CD8-positive, alpha-beta memory T cell (primary cell): ENCODE data around the gene DRC3. TPM values are rescaled to one million over a fixed set of nuclear protein-coding genes. Genes with fewer than 3 reads are reported as not detected.

Experiments
- CTCF ChIA-PET: fragments of 350-600 bp; sonication (Branson Sonifier 250); formaldehyde crosslinking; loops from one replicate; lab custom pipeline; 2021; ENCODE audit warnings: antibody characterized with exemption; lab: Charles Lee
- POLR2A ChIA-PET: fragments of 350-600 bp; sonication (Branson Sonifier 250); formaldehyde crosslinking; loops from one replicate; lab custom pipeline; 2021; ENCODE audit warnings: antibody characterized with exemption; lab: Charles Lee
- DNase-seq, 5 donors: peaks; one replicate each; pipeline versions ENCODE4 v3.0.0 to v3.0.0-alpha.2; 2020 to 2022; ENCODE audit warnings: mixed read lengths in 1 of 5
- H3K27ac ChIP-seq: one replicate; pipeline ENCODE4 v1.7.0; 2013; ENCODE audit warnings: low read depth, mild to moderate bottlenecking, low read length, moderate library complexity
- H3K27me3 ChIP-seq: 2 replicates; pipeline ENCODE4 v1.7.0; 2013; ENCODE audit warnings: low read length, mild to moderate bottlenecking; ENCODE audit not compliant: insufficient read depth, poor library complexity, severe bottlenecking
- H3K36me3 ChIP-seq: 2 replicates; pipeline ENCODE4 v1.7.0; 2013; ENCODE audit warnings: mild to moderate bottlenecking, low read length, moderate library complexity; ENCODE audit not compliant: insufficient read depth
- H3K4me1 ChIP-seq: 2 replicates; pipeline ENCODE4 v1.7.0; 2013; ENCODE audit warnings: mild to moderate bottlenecking, low read length, moderate library complexity; ENCODE audit not compliant: insufficient read depth
- H3K4me3 ChIP-seq: 2 replicates; pipeline ENCODE4 v1.7.0; 2013; ENCODE audit warnings: mild to moderate bottlenecking, low read length
- H3K9me3 ChIP-seq: 2 replicates; pipeline ENCODE4 v1.7.0; 2013; ENCODE audit warnings: mild to moderate bottlenecking, low read length
- H3K27ac Mint-ChIP-seq, 8 donors: one replicate each; pipeline ENCODE4 v1.8.0; 2020 to 2021; ENCODE audit warnings: mixed read lengths in 8 of 8, mild to moderate bottlenecking in 6 of 8, inconsistent platforms in 3 of 8, moderate library complexity in 3 of 8
- H3K27me3 Mint-ChIP-seq, 2 donors: one replicate each; pipeline ENCODE4 v1.8.0; 2020 to 2021; ENCODE audit warnings: mixed read lengths in 2 of 2, mild to moderate bottlenecking in 1 of 2, moderate library complexity in 1 of 2
- H3K36me3 Mint-ChIP-seq, 3 donors: one replicate each; pipeline ENCODE4 v1.8.0; 2020 to 2021; ENCODE audit warnings: mixed read lengths in 3 of 3, inconsistent platforms in 1 of 3, mild to moderate bottlenecking in 1 of 3
- H3K4me1 Mint-ChIP-seq, 3 donors: one replicate each; pipeline ENCODE4 v1.8.0; 2020 to 2021; ENCODE audit warnings: mixed read lengths in 3 of 3, inconsistent platforms in 1 of 3, mild to moderate bottlenecking in 1 of 3
- H3K4me3 Mint-ChIP-seq, 7 donors: one replicate each; pipeline ENCODE4 v1.8.0; 2020 to 2021; ENCODE audit warnings: mixed read lengths in 7 of 7, mild to moderate bottlenecking in 6 of 7, moderate library complexity in 4 of 7, inconsistent platforms in 2 of 7
- H3K9me3 Mint-ChIP-seq, 5 donors: one replicate each; pipeline ENCODE4 v1.8.0; 2020 to 2022; ENCODE audit warnings: mixed read lengths in 5 of 5, mild to moderate bottlenecking in 3 of 5, moderate library complexity in 2 of 5, inconsistent platforms in 1 of 5
- polyA plus RNA-seq: library from polyadenylated mRNA; unstranded; fragments of 300-500 nt; fragmentation: Illumina TruSeq; gene quantifications from one replicate; pipeline ENCODE4 v1.2.3, GENCODE V29; 2021
- total RNA-seq, 2 experiments: library from RNA; stranded (reverse); gene quantifications; one replicate each; pipeline ENCODE4 v1.2.3, GENCODE V29; 2021

Gene DRC3
- total and polyA plus RNA-seq, 3 experiments from 2014 or later, result 0.33 to 0.60 TPM; not detected in 1

- Mint-ChIP-seq H3K27ac (no peak overlapping the region), H3K27me3 (no peaks in the 10 kb centered on the region), H3K4me1 (peaks cover 9 to 10% (median 10%) of the 10 kb centered on the region in 3 donors), H3K4me3 (no peak overlapping the region), H3K36me3 (peaks cover 0 to 61% (median 13%) of the 10 kb centered on the region in 3 donors), H3K9me3 (no peaks in the 10 kb centered on the region)
- Histone ChIP-seq H3K9me3 (no peaks in the 10 kb centered on the region), H3K27me3 (no peaks in the 10 kb centered on the region), H3K4me1 (peaks cover 6% of the 10 kb centered on the region), H3K36me3 (peaks cover 6% of the 10 kb centered on the region), H3K4me3 (no peak overlapping the region), H3K27ac (no peak overlapping the region)
- CTCF ChIA-PET, result no interaction called here
- no peak for DNase-seq
- POLR2A ChIA-PET, result no interaction called here
Observed at GRCh38 chr17:18020971-18021370, 48.3 kb downstream of the DRC3 start.

GRCh38 chr17:18021372-18021771 is 48.7 kb downstream of the DRC3 start:
- H3K4me1 ChIP-seq, result peaks cover 9% of the 10 kb centered on the region
- peaks cover 0 to 57% (median 12%) of the 10 kb centered on the region in 3 donors for H3K36me3 Mint-ChIP-seq
- peaks cover 13 to 14% (median 14%) of the 10 kb centered on the region in 3 donors for H3K4me1 Mint-ChIP-seq
- H3K36me3 ChIP-seq, result peaks cover 5% of the 10 kb centered on the region
- H3K9me3 Mint-ChIP-seq, result no peaks in the 10 kb centered on the region
- CTCF ChIA-PET, result no interaction called here
- no peak overlapping the region for H3K4me3 Mint-ChIP-seq
- no peak overlapping the region for H3K27ac ChIP-seq
- no peaks in the 10 kb centered on the region for H3K9me3 ChIP-seq
- H3K27me3 ChIP-seq, result no peaks in the 10 kb centered on the region
- no peak overlapping the region for H3K4me3 ChIP-seq
- H3K27ac Mint-ChIP-seq, result no peak overlapping the region
- DNase-seq, result no peak
- POLR2A ChIA-PET, result no interaction called here
- H3K27me3 Mint-ChIP-seq, result no peaks in the 10 kb centered on the region

- peaks cover 9% of the 10 kb centered on the region for H3K4me1 ChIP-seq
- no peak overlapping the region for H3K4me3 ChIP-seq
- H3K27ac Mint-ChIP-seq, result peak overlapping the region; percentile 13 to 93 (median 66)
- CTCF ChIA-PET, result interaction anchor here (1.4 kb wide), 1 partner anchor 8 kb away, joined by 5 read pairs; no protein-coding TSS in a partner anchor
- H3K27ac ChIP-seq, result no peak overlapping the region
- H3K4me3 Mint-ChIP-seq, result peak overlapping the region in 6 of 7 donors; percentile 3 to 83 (median 50)
- peaks cover 0 to 47% (median 9%) of the 10 kb centered on the region in 3 donors for H3K36me3 Mint-ChIP-seq
- peaks cover 5% of the 10 kb centered on the region for H3K36me3 ChIP-seq
- no peaks in the 10 kb centered on the region for H3K27me3 Mint-ChIP-seq
- peaks cover 16 to 23% (median 20%) of the 10 kb centered on the region in 3 donors for H3K4me1 Mint-ChIP-seq
- no peaks in the 10 kb centered on the region for H3K9me3 ChIP-seq
- H3K27me3 ChIP-seq, result no peaks in the 10 kb centered on the region
- POLR2A ChIA-PET, result interaction anchor here (0.6 kb wide), 1 partner anchor 26 kb away, joined by 6 read pairs; no protein-coding TSS in a partner anchor
- peak in 1 of 5 donors; percentile 19 for DNase-seq
- no peaks in the 10 kb centered on the region for H3K9me3 Mint-ChIP-seq
Observed at GRCh38 chr17:18025241-18025944, 52.7 kb downstream of the DRC3 start.

GRCh38 chr17:18025945-18026776 is 53.5 kb downstream of the DRC3 start:
- Histone ChIP-seq H3K27ac (no peak overlapping the region), H3K4me3 (no peak overlapping the region), H3K36me3 (peaks cover 5% of the 10 kb centered on the region), H3K4me1 (peaks cover 9% of the 10 kb centered on the region), H3K9me3 (no peaks in the 10 kb centered on the region), H3K27me3 (no peaks in the 10 kb centered on the region)
- Mint-ChIP-seq H3K4me3 (peak overlapping the region in 6 of 7 donors; percentile 3 to 86 (median 50)), H3K27me3 (no peaks in the 10 kb centered on the region), H3K36me3 (peaks cover 0 to 43% (median 9%) of the 10 kb centered on the region in 3 donors), H3K9me3 (no peaks in the 10 kb centered on the region), H3K27ac (peak overlapping the region; percentile 13 to 93 (median 66)), H3K4me1 (peaks cover 16 to 23% (median 20%) of the 10 kb centered on the region in 3 donors)
- ChIA-PET POLR2A (interaction anchor here (0.6 kb wide), 1 partner anchor 26 kb away, joined by 6 read pairs; no protein-coding TSS in a partner anchor), CTCF (no interaction called here)
- DNase-seq, result peak in 4 of 5 donors; percentile 27 to 68 (median 58)

- no peaks in the 10 kb centered on the region for H3K9me3 ChIP-seq
- POLR2A ChIA-PET, result no interaction called here
Observed at GRCh38 chr17:18027280-18027679, 54.6 kb downstream of the DRC3 start.

GRCh38 chr17:18028114-18028951 is 55.7 kb downstream of the DRC3 start:
- Mint-ChIP-seq H3K36me3 (peaks cover 0 to 34% (median 9%) of the 10 kb centered on the region in 3 donors), H3K27me3 (no peaks in the 10 kb centered on the region), H3K4me3 (no peak overlapping the region), H3K9me3 (no peaks in the 10 kb centered on the region), H3K4me1 (peaks cover 21 to 31% (median 26%) of the 10 kb centered on the region in 3 donors), H3K27ac (peak overlapping the region in 1 of 8 donors; percentile 72)
- DNase-seq, result no peak
- Histone ChIP-seq H3K4me1 (peaks cover 13% of the 10 kb centered on the region), H3K27me3 (no peaks in the 10 kb centered on the region), H3K9me3 (no peaks in the 10 kb centered on the region), H3K36me3 (peaks cover 5% of the 10 kb centered on the region), H3K4me3 (no peak overlapping the region), H3K27ac (no peak overlapping the region)
- ChIA-PET CTCF (interaction anchor here (0.6 to 1.4 kb wide), 3 partner anchors 216 to 428 kb away, joined by 3 to 4 read pairs (median 4); no protein-coding TSS in a partner anchor), POLR2A (interaction anchor here (0.6 kb wide), 1 partner anchor 184 kb away, joined by 5 read pairs; no protein-coding TSS in a partner anchor)

More at GRCh38 chr17:18027280-18027679, 54.6 kb downstream of the DRC3 start:
- Histone ChIP-seq H3K27ac (no peak overlapping the region), H3K4me3 (no peak overlapping the region), H3K27me3 (no peaks in the 10 kb centered on the region), H3K36me3 (peaks cover 5% of the 10 kb centered on the region), H3K4me1 (peaks cover 9% of the 10 kb centered on the region)
- Mint-ChIP-seq H3K4me3 (no peak overlapping the region), H3K27me3 (no peaks in the 10 kb centered on the region), H3K27ac (peak overlapping the region in 1 of 8 donors; percentile 17), H3K36me3 (peaks cover 0 to 34% (median 9%) of the 10 kb centered on the region in 3 donors), H3K9me3 (no peaks in the 10 kb centered on the region), H3K4me1 (peaks cover 16 to 23% (median 20%) of the 10 kb centered on the region in 3 donors)
- CTCF ChIA-PET, result no interaction called here
- DNase-seq, result no peak

GRCh38 chr17:18028952-18029540 is 56.4 kb downstream of the DRC3 start:
- Mint-ChIP-seq H3K4me3 (no peak overlapping the region), H3K9me3 (no peaks in the 10 kb centered on the region), H3K27ac (no peak overlapping the region), H3K4me1 (peaks cover 25 to 35% (median 31%) of the 10 kb centered on the region in 3 donors), H3K27me3 (no peaks in the 10 kb centered on the region), H3K36me3 (peaks cover 0 to 27% (median 7%) of the 10 kb centered on the region in 3 donors)
- ChIA-PET CTCF (interaction anchor here (1.0 to 1.4 kb wide), 2 partner anchors 217 to 349 kb away, joined by 4 read pairs; no protein-coding TSS in a partner anchor), POLR2A (interaction anchor here (0.7 kb wide), 1 partner anchor 35 kb away, joined by 13 read pairs; no protein-coding TSS in a partner anchor)
- no peaks in the 10 kb centered on the region for H3K27me3 ChIP-seq
- no peak for DNase-seq
- H3K36me3 ChIP-seq, result peaks cover 5% of the 10 kb centered on the region
- H3K9me3 ChIP-seq, result no peaks in the 10 kb centered on the region
- H3K4me1 ChIP-seq, result peaks cover 14% of the 10 kb centered on the region
- no peak overlapping the region for H3K4me3 ChIP-seq
- H3K27ac ChIP-seq, result no peak overlapping the region
